SK-N-SH (cell line): ENCODE data around the gene MIGA1. TPM values are rescaled to one million over a fixed set of nuclear protein-coding genes. Genes with fewer than 3 reads are reported as not detected.

Experiments used
- CTCF ChIA-PET: fragments of 300-600, 350-600 bp; formaldehyde crosslinking; extraction: SDS; loops from one replicate; lab custom pipeline; 2021; lab: Yijun Ruan, JAX
- POLR2A ChIA-PET: fragments of 350-600 bp; sonication (Branson Sonifier 250); formaldehyde crosslinking; extraction: SDS; loops from one replicate; lab custom pipeline; 2020; ENCODE audit warnings: antibody characterized with exemption, inconsistent platforms; lab: Yijun Ruan, JAX
- DNase-seq: peaks from one replicate; pipeline ENCODE4 v3.0.0; 2012
- H2AFZ ChIP-seq: fragments of 200-600 bp; sonication (generic); 2 replicates; pipeline ENCODE4 v1.8.1; 2016; ENCODE audit warnings: antibody characterized with exemption, mild to moderate bottlenecking, low read depth
- H3F3A ChIP-seq: fragments of 200-600 bp; sonication (generic); replicated peaks from 2 replicates; pipeline ENCODE3; 2016; ENCODE audit warnings: antibody characterized with exemption, mild to moderate bottlenecking; ENCODE audit not compliant: insufficient read depth
- H3K27ac ChIP-seq, 2 experiments: fragments of 200-500 bp in 1 of 2; fragments of 200-600 bp in 1 of 2; sonication (Bioruptor generic) in 1 of 2; sonication (generic), shearing (Covaris generic) in 1 of 2; 2 replicates each; pipeline versions ENCODE4 v1.5.1 to v1.6.1; 2014 to 2016; ENCODE audit warnings: low read depth in 2 of 2, inconsistent platforms in 1 of 2, low read length in 1 of 2, mild to moderate bottlenecking in 1 of 2, mixed read lengths in 1 of 2
- H3K27me3 ChIP-seq: fragments of 200-600 bp; sonication (generic), shearing (Covaris generic); 2 replicates; pipeline ENCODE4 v1.6.1; 2016; ENCODE audit warnings: mixed run types; ENCODE audit not compliant: insufficient read depth
- H3K36me3 ChIP-seq, 2 experiments: fragments of 200-500 bp in 1 of 2; fragments of 200-600 bp in 1 of 2; sonication (Bioruptor generic) in 1 of 2; sonication (generic) in 1 of 2; replicated peaks in 1 of 2; 2 replicates each; pipeline versions ENCODE3 to v1.5.1; 2014 to 2016; ENCODE audit warnings: low read length in 1 of 2, mild to moderate bottlenecking in 1 of 2; ENCODE audit not compliant: insufficient read depth in 2 of 2, control insufficient read depth in 1 of 2
- H3K4me1 ChIP-seq, 2 experiments: fragments of 200-500 bp in 1 of 2; fragments of 200-600 bp in 1 of 2; sonication (Bioruptor generic) in 1 of 2; sonication (generic), shearing (Covaris generic) in 1 of 2; 2 replicates each; pipeline versions ENCODE4 v1.5.1 to v1.6.1; 2014 to 2016; ENCODE audit warnings: low read depth in 1 of 2, low read length in 1 of 2, mixed run types in 1 of 2; ENCODE audit not compliant: insufficient read depth in 2 of 2, control insufficient read depth in 1 of 2
- H3K4me2 ChIP-seq: fragments of 200-600 bp; sonication (generic), shearing (Covaris generic); 2 replicates; pipeline ENCODE4 v1.6.1; 2017; ENCODE audit warnings: mixed run types
- H3K4me3 ChIP-seq, 2 experiments: fragments of 200-500 bp in 1 of 2; fragments of 200-600 bp in 1 of 2; sonication (Bioruptor generic) in 1 of 2; sonication (generic), shearing (Covaris generic) in 1 of 2; 2 replicates each; pipeline versions ENCODE4 v1.5.1 to v1.8.1; 2014 to 2016; ENCODE audit warnings: low read depth in 2 of 2, inconsistent platforms in 1 of 2, low read length in 1 of 2, mild to moderate bottlenecking in 1 of 2, mixed read lengths in 1 of 2, moderate library complexity in 1 of 2
- H3K79me2 ChIP-seq: fragments of 200-600 bp; sonication (generic); 2 replicates; pipeline ENCODE4 v1.8.1; 2017; ENCODE audit warnings: mild to moderate bottlenecking; ENCODE audit not compliant: insufficient read depth
- H3K9ac ChIP-seq: fragments of 200-600 bp; sonication (generic); 2 replicates; pipeline ENCODE4 v1.6.1; 2017; ENCODE audit warnings: mixed run types
- H3K9me2 ChIP-seq: fragments of 200-600 bp; sonication (generic); 2 replicates; pipeline ENCODE4 v1.6.1; 2017; ENCODE audit warnings: mixed run types
- H3K9me3 ChIP-seq: fragments of 200-600 bp; sonication (generic); 2 replicates; pipeline ENCODE4 v1.6.1; 2017; ENCODE audit warnings: mixed run types, mild to moderate bottlenecking, moderate library complexity
- H4K20me1 ChIP-seq: fragments of 200-600 bp; sonication (generic); 2 replicates; pipeline ENCODE4 v1.6.1; 2017; ENCODE audit warnings: mild to moderate bottlenecking, mixed run types; ENCODE audit not compliant: insufficient read depth
- ELF1 ChIP-seq: IDR thresholded peaks from 2 replicates; pipeline ENCODE4 v1.4.0; 2012
- EZH2phosphoT487 ChIP-seq: fragments of 200-600 bp; sonication (generic); IDR thresholded peaks from 2 replicates; pipeline ENCODE4 v1.6.1; 2017; ENCODE audit warnings: low read depth, mixed run types, mild to moderate bottlenecking, antibody characterized with exemption, moderate library complexity, borderline replicate concordance
- FOSL2 ChIP-seq: IDR thresholded peaks from 2 replicates; pipeline ENCODE4 v1.4.0; 2012; ENCODE audit warnings: low read depth, mild to moderate bottlenecking, moderate library complexity, borderline replicate concordance
- FOXJ3 ChIP-seq: sonication (generic); formaldehyde crosslinking; IDR thresholded peaks from 2 replicates; pipeline ENCODE4 v1.5.1; 2020; ENCODE audit warnings: mild to moderate bottlenecking, missing genetic modification reagents
- GABPA ChIP-seq: IDR thresholded peaks from 2 replicates; pipeline ENCODE4 v1.4.0; 2012; ENCODE audit warnings: low read depth, mild to moderate bottlenecking
- JUND ChIP-seq: IDR thresholded peaks from 2 replicates; pipeline ENCODE4 v1.4.0; 2012
- NRF1 ChIP-seq: IDR thresholded peaks from 2 replicates; pipeline ENCODE4 v1.6.1; 2012; ENCODE audit warnings: low read depth, mild to moderate bottlenecking, low read length
- PBX3 ChIP-seq: IDR thresholded peaks from 2 replicates; pipeline ENCODE4; 2012
- RAD21 ChIP-seq: IDR thresholded peaks from 2 replicates; pipeline ENCODE4 v1.6.1; 2012; ENCODE audit warnings: mild to moderate bottlenecking, low read length
- REST ChIP-seq: IDR thresholded peaks from 2 replicates; pipeline ENCODE4 v1.6.1; 2012; ENCODE audit warnings: mild to moderate bottlenecking, low read depth, low read length, moderate library complexity
- RFX5 ChIP-seq: IDR thresholded peaks from 2 replicates; pipeline ENCODE4 v1.6.1; 2012; ENCODE audit warnings: mild to moderate bottlenecking, improper control_type of control experiment, low read length
- SIN3A ChIP-seq: IDR thresholded peaks from 2 replicates; pipeline ENCODE4 v1.6.1; 2012; ENCODE audit warnings: low read depth, mild to moderate bottlenecking, low read length, moderate library complexity, borderline replicate concordance
- SMC3 ChIP-seq: IDR thresholded peaks from 2 replicates; pipeline ENCODE4 v1.6.1; 2012; ENCODE audit warnings: low read depth, low read length, improper control_type of control experiment
- TCF12 ChIP-seq: IDR thresholded peaks from 2 replicates; pipeline ENCODE4 v1.4.0; 2012
- USF2 ChIP-seq: fragments of 150-350 bp; IDR thresholded peaks from 2 replicates; pipeline ENCODE4 v1.6.1; 2017; ENCODE audit warnings: antibody characterized with exemption, low read length, low read depth, borderline replicate concordance
- YY1 ChIP-seq: IDR thresholded peaks from 2 replicates; pipeline ENCODE4 v1.4.0; 2012; ENCODE audit warnings: low read depth, mild to moderate bottlenecking
- WGBS: methylation state at CpG from one replicate; pipeline ENCODE4 v1.1.6; 2017; ENCODE audit warnings: low lambda C conversion rate; 5-methylcytosine and 5-hydroxymethylcytosine counted together
- polyA plus RNA-seq, 3 experiments: library from polyadenylated mRNA; depleted of rRNA; stranded (reverse); fragments of >200 nt; gene quantifications; 2 replicates each; pipeline ENCODE4 v1.2.3, GENCODE V29; 2012
- TF ChIP-seq, protein P1 (sequence below): IDR thresholded peaks from 2 replicates; pipeline ENCODE4 v1.4.0; 2012; ENCODE audit warnings: low read depth, borderline replicate concordance
- TF ChIP-seq, protein P2 (sequence below): fragments of 200-600 bp; sonication (generic); IDR thresholded peaks from 2 replicates; pipeline ENCODE4 v1.6.1; 2017; ENCODE audit warnings: antibody characterized with exemption, mild to moderate bottlenecking, moderate library complexity

MIGA1 gene
- polyA plus RNA-seq, 1 of the 3 experiments (the other 2 are of a cell fraction) = 2.5 TPM

DNA sequence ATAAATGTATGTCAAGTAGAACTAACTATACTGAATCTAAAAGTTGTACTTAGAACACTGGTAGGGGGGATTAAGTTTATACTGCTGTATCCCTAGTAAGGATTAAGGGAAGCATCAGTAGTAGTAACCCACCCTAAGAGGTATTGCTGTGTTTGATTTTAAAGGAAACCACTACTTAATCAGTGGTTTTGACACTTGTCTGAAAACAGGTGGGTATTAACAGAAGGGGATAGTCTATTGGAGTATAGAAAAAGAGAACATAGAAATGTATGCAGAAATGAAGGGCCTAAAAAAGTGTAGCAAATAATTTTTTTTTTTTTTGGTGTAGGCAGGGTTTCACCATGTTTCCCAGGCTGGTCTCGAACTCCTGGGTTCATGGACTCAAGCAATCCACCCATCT is 2.2 kb downstream of the MIGA1 start:
- Histone ChIP-seq H4K20me1 (peaks cover 4% of the 10 kb centered on the region; the same call in 1 of the 2 replicates), H3K4me3 (peak overlapping the region in 1 of 2 experiments; percentile 85; a peak in 1 of 4 replicates), H3K36me3 (peaks cover 18 to 34% of the 10 kb centered on the region in 2 experiments), H2AFZ (no peak overlapping the region), H3K27me3 (no peaks in the 10 kb centered on the region), H3K4me2 (peak overlapping the region; percentile 78), H3K27ac (no peak overlapping the region), H3F3A (no peaks in the 10 kb centered on the region), H3K9me3 (no peaks in the 10 kb centered on the region), H3K4me1 (peaks cover 3 to 14% of the 10 kb centered on the region in 2 experiments; a peak in 3 of 4 replicates), H3K9me2 (no peaks in the 10 kb centered on the region), H3K79me2 (peaks cover 70% of the 10 kb centered on the region), H3K9ac (no peak overlapping the region)
- ChIA-PET CTCF (no interaction called here), POLR2A (no interaction called here)
- TF ChIP-seq GABPA (no peak), FOXJ3 (CRISPR knock-in tag) (no peak), SMC3 (no peak), SIN3A (no peak), RFX5 (no peak), NRF1 (no peak), PBX3 (no peak), JUND (no peak), YY1 (no peak), RAD21 (no peak), TCF12 (no peak), REST (no peak), FOSL2 (no peak), ELF1 (no peak), USF2 (no peak), EZH2phosphoT487 (no peak)
- TF ChIP-seq, protein P1, sequence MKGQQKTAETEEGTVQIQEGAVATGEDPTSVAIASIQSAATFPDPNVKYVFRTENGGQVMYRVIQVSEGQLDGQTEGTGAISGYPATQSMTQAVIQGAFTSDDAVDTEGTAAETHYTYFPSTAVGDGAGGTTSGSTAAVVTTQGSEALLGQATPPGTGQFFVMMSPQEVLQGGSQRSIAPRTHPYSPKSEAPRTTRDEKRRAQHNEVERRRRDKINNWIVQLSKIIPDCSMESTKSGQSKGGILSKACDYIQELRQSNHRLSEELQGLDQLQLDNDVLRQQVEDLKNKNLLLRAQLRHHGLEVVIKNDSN = no peak
- TF ChIP-seq, protein P2, sequence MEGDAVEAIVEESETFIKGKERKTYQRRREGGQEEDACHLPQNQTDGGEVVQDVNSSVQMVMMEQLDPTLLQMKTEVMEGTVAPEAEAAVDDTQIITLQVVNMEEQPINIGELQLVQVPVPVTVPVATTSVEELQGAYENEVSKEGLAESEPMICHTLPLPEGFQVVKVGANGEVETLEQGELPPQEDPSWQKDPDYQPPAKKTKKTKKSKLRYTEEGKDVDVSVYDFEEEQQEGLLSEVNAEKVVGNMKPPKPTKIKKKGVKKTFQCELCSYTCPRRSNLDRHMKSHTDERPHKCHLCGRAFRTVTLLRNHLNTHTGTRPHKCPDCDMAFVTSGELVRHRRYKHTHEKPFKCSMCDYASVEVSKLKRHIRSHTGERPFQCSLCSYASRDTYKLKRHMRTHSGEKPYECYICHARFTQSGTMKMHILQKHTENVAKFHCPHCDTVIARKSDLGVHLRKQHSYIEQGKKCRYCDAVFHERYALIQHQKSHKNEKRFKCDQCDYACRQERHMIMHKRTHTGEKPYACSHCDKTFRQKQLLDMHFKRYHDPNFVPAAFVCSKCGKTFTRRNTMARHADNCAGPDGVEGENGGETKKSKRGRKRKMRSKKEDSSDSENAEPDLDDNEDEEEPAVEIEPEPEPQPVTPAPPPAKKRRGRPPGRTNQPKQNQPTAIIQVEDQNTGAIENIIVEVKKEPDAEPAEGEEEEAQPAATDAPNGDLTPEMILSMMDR = no peak
- DNase-seq = no peak
- WGBS = 94% methylated on average over 1 of the region's 1 CpG
